GM11168 (cell line): ENCODE results near the gene MET.

Experiments used
- in situ Hi-C: fragments of 300-500 bp; cut with MboI; formaldehyde crosslinking; loops from one replicate; pipeline ENCODE4 v1.12.0; 2022; ENCODE audit warnings: low sequenced_read_pairs; ENCODE audit not compliant: unreplicated experiment

Gene MET

DNA sequence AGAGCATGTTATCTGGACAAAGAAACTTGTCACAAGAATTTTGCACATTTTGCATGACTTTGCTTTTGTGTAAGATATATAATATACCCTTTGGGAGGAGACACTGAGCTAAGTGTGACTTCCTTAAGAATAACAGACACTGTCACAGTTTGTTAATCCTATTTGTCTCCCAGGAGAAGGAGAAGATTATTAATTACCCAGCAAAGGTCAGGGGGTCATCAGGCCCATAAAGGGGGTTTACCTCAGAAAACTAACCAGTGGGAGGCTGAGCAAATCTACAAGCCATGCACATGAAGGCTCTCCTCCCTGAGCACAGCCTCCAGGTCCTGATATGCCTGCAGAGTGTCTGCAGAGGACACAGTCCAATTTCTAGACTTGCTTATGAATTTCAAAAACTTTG, 10.1 kb upstream of the MET start:
- in situ Hi-C loops, result loop anchor here (10.0 kb wide), 1 partner anchor 133 kb away; no protein-coding TSS in a partner anchor

DNA sequence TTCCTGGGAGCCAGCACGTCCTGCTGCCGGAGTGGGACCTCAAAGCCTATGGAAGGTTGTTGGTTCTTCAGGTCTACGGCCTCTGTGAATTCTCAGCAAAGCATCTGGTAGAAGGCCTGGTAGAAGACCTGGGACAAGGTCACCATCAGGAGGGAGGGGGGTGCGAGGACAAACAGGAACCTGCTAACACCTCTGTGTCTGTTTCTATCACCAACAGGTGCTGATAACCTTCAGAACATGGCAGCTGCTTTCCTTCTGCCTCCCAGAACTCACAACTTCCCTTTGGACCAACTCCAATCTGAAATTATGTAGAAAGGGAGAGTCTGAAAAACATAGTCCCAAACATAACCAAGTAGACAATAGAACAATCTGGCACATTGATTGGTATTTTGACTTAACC, 8.3 kb upstream of the MET start:
- in situ Hi-C loops, result loop anchor here (10.0 kb wide), 1 partner anchor 131 kb away; no protein-coding TSS in a partner anchor

DNA sequence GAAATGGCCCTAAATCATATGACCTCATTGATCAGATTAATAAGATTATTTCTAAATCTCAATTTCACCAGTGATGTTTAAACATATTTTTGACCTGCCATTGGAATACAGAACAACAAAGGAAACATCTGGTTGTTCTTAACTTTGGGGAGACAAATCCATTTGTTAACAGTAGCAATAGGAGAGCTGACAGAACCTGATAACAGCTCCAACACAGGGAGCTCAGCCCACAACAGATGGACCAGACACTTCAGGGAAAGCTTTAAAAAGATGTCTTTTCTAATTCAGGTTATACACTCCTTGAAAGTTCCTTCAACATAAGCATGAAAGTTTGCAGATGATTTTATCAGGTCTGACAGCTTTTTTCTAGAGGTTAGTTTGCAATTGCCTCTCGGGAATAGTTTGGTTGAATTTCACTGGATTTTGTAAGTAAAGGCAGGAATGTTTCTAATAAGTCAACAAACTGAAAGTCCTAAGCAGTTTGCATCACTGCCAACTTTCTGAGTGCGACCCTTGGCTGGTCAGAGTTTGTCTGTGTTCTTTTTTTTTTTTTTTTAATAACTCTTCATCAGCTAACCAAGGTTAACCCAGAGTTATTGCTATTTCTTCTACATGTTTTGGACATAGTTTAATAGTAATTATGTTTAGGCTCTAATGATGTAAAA, 6.5 kb upstream of the MET start:
- in situ Hi-C loops, result loop anchor here (10.0 kb wide), 1 partner anchor 129 kb away; no protein-coding TSS in a partner anchor

- in situ Hi-C loops, result loop anchor here (10.0 kb wide), 1 partner anchor 125 kb away; no protein-coding TSS in a partner anchor
These were observed 2.2 kb upstream of the MET start for GRCh38 chr7:116669769-116670168.

DNA sequence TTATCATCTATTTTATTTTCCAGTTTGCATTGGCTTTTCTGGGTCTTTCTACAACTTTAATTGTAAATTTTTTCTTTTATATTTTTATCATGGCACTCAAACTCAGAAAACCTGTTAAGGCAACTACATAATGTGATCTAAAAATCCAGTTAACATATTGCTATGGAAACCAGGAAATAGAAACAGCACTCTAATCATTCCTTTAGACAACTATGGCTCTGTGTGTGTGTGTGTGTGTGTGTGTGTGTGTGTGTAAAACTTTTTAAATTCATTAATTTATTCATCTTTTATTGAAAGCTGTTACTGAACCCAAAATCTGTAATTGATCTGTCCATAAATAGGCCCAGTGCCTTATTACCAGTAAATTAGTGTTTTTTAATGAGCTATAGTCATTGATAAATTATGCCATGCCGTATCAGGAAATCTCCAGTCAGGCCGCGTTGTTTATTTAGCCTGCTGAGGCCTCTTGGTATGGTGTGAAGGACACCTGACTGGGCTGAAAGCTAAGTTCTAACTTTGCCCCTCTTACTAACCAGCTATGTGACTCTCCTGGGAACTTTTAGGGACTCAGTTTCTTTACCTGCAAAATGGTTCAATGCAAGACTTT, 1.5 kb upstream of the MET start:
- in situ Hi-C loops, result no loop called here

- in situ Hi-C loops, result no loop called here
These were observed 885 bp upstream of the MET start for GRCh38 chr7:116671111-116671510.

- in situ Hi-C loops, result no loop called here
These were observed 830 bp downstream of the MET start for GRCh38 chr7:116672596-116673456.

DNA sequence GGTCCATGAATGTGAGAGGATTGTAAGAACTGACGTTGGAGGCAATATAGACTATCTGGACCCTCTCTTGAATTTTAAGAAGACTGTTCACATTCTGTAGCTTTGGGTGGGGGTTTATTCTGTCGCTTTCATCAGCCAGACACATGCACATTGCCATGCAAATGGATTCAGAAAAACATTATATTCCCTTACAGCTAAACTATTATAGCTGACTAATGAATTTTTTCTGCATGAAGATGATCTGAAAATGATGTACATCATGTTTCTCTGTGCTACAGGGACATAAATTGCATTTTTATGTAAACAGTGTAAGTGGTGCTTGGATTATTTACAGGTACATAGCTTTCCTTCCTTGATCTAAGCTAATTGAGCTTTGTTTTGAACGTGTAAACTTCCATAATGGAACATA, 1.5 kb downstream of the MET start:
- in situ Hi-C loops, result no loop called here

DNA sequence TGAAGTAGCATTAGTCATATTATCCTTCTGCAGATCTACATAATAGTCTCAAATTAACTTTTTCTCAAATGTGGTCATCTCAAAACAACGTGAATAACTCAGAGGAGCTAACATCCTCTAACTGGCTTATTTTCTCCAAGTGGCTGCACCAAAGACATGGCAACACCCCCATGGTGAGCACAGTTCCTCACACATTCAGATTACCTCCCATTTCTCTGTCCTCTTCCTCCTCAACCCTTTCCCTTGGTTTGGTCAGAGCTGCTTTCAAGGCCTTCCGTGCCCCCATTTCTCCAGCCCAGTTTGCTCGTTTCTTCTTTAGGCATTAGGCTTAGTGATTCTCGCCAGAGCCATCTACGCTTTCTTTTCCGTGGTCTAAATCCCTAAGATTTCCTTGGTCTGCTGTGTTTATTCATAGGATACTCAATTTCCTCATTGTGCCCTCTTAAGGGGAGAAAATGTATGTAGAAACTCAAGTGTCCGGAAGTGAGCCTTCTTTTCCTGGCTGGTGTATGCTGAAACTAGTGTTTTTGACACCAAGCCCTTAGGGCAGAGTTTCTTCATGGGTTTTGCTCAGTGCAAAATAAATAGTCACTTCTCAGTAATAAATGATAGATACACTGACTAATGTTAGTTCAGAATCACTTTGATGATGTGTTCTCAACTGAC, 2.6 kb downstream of the MET start:
- in situ Hi-C loops, result no loop called here

- in situ Hi-C loops, result no loop called here
These were observed 3.9 kb downstream of the MET start for GRCh38 chr7:116675812-116676355.

GRCh38 chr7:116678780-116679179, 6.8 kb downstream of the MET start:
- in situ Hi-C loops, result no loop called here

- in situ Hi-C loops, result no loop called here
These were observed 7.5 kb downstream of the MET start for GRCh38 chr7:116679500-116679899.

DNA sequence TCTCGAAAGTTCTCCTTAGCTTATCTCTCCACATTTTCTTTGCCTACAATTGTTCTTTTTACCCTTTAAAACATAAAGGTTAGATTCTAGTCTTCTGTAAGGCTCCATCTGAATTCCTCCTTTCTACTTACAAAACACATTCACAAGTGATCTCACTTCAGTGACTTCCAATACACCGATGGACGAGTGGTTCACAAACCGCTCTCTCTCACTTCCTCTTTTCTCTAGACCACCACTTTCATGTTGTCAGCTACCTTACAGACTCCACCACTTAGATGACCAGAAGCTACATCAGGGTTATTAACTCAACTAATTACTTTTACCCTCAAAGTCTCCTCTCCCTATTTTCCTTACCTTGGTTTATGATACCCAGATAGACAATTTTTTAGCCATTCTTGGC, 11.8 kb downstream of the MET start:
- in situ Hi-C loops, result no loop called here

GRCh38 chr7:116686033-116686432, 14.0 kb downstream of the MET start:
- in situ Hi-C loops, result no loop called here

GRCh38 chr7:116686812-116687419, 14.9 kb downstream of the MET start:
- in situ Hi-C loops, result no loop called here

- in situ Hi-C loops, result no loop called here
These were observed 15.8 kb downstream of the MET start for GRCh38 chr7:116687801-116688201.

DNA sequence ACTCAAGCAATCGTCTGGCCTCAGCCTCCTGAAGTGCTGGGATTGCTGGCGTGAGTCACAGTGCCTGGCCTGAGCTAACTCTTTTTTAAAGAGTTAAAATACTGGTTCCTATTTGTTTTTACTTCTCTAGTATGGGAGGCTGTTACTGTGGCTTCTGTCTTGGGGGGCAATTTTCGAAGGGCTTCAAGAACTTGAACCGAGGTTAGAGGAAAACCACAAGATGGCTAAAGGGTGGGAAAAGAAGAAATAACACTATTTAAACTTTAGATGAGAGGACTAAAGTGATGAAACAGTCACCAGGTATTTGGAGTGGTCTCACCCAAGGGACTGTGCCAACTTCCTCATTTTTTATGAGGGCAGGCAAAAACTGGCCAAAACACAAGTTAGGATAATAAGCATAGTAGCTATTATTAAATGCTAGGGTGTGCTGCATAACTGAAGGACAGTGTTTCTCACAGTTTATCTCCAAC, 17.8 kb downstream of the MET start:
- in situ Hi-C loops, result no loop called here

GRCh38 chr7:116691664-116692063, 19.7 kb downstream of the MET start:
- in situ Hi-C loops, result no loop called here

DNA sequence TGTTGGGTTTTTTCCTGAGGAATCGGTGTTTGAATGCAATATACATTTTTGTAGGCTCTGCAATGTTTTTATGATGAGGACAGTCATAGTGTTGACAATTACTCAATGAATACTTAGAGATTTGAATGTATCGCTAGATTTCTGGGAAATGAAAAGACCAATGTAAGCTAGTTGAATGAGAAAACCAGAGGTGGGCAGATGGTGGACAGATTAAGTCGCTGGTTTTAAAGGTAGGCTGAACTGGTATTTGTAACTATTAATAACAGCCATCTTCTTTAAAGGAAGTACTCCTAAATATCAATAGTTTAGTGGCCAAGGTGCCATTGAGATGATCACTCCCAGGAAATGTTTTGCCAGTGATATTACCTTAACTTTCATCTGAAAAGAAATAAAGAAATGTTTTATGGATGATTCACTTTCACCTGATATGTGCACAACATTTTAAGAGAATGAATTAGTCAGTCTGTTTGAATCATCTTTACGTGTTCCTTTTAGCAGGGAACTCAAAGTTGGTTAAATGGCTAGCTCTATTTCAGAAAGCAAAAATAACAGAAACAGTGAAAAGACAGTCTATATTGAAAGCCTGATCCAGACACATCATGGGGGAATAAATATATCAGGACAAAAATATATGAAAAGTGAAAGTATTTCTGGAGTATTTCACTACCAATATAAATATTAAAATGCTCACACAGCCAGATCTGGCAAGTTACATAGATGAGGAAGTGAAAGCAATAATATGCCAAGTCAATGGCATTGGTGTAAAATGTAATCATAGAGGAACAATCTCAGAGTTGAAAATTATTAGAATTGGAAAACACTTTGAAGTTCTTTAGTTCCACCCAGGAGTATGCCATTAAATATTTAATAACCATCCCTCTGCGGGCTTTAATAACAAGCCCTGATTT, 20.7 kb downstream of the MET start:
- in situ Hi-C loops, result no loop called here
